HepG2 (cell line): ENCODE data around the gene PANK4. TPM values are rescaled to one million over a fixed set of nuclear protein-coding genes. Genes with fewer than 3 reads are reported as not detected.

Experiments
- ISL2 ChIP-seq: sonication (generic); formaldehyde crosslinking; IDR thresholded peaks from 2 replicates; pipeline ENCODE4 v1.5.0; 2020; ENCODE audit warnings: missing genetic modification reagents
- MAFK ChIP-seq, 2 experiments: IDR thresholded peaks in 1 of 2; conservative IDR thresholded peaks in 1 of 2; 2 replicates each; pipeline ENCODE4 v1.6.1; 2011; ENCODE audit warnings: improper control_type of control experiment in 2 of 2, low read length in 2 of 2
- MIXL1 ChIP-seq: IDR thresholded peaks from 2 replicates; pipeline ENCODE4 v1.6.1; 2016
- TOPORS ChIP-seq: sonication (generic); formaldehyde crosslinking; IDR thresholded peaks from 2 replicates; pipeline ENCODE4 v1.8.0; 2023; ENCODE audit warnings: mild to moderate bottlenecking, missing genetic modification reagents
- ZBTB20 ChIP-seq: sonication (generic); formaldehyde crosslinking; IDR thresholded peaks from 2 replicates; pipeline ENCODE4 v1.8.1; 2023; ENCODE audit warnings: missing genetic modification reagents, low read depth, mild to moderate bottlenecking, borderline replicate concordance
- ZKSCAN1 ChIP-seq: fragments of 150-350 bp; IDR thresholded peaks from 2 replicates; pipeline ENCODE4 v1.6.1; 2014; ENCODE audit warnings: low read length
- ZNF232 ChIP-seq: sonication (generic); formaldehyde crosslinking; IDR thresholded peaks from 2 replicates; pipeline ENCODE4 v1.4.0; 2020; ENCODE audit warnings: missing genetic modification reagents, borderline replicate concordance
- ZNF891 ChIP-seq: sonication (generic); formaldehyde crosslinking; IDR thresholded peaks from 2 replicates; pipeline ENCODE4 v1.5.0; 2020; ENCODE audit warnings: mild to moderate bottlenecking, missing genetic modification reagents
- polyA plus RNA-seq, 8 experiments: library from polyadenylated mRNA; depleted of rRNA in 3 of 8; stranded (reverse) in 7 of 8; unstranded in 1 of 8; fragments of >200 nt; fragmentation: Illumina TruSeq in 4 of 8; extraction: Trizol in 4 of 8; gene quantifications; 2 replicates each; pipeline versions ENCODE4 v1.2.1 to v1.2.3, GENCODE V29; 2011 to 2016; ENCODE audit warnings: low read depth in 4 of 8, missing spikeins in 1 of 8, mixed read lengths in 1 of 8; ENCODE audit not compliant: insufficient read depth in 1 of 8
- total RNA-seq, 5 experiments: library from RNA; depleted of rRNA; stranded (reverse); fragments of >200 nt; fragmentation: Illumina TruSeq; extraction: Trizol; gene quantifications; 2 replicates each; pipeline ENCODE4 v1.2.3, GENCODE V29; 2016; ENCODE audit warnings: low read depth in 1 of 5
- TF ChIP-seq, protein P1 (sequence below), 2 experiments: fragments of 450-650 bp in 1 of 2; sonication (generic) in 1 of 2; formaldehyde crosslinking in 1 of 2; IDR thresholded peaks; 2 replicates each; pipeline versions ENCODE4 v1.6.1 to v1.8.0; 2016 to 2022; ENCODE audit warnings: antibody characterized with exemption in 1 of 2, mild to moderate bottlenecking in 1 of 2, missing genetic modification reagents in 1 of 2
- TF ChIP-seq, protein P2 (sequence below): sonication (generic); formaldehyde crosslinking; IDR thresholded peaks from 2 replicates; pipeline ENCODE4 v1.5.1; 2020; ENCODE audit warnings: missing genetic modification reagents, mild to moderate bottlenecking, borderline replicate concordance
- TF ChIP-seq, protein P3 (sequence below): sonication (generic); formaldehyde crosslinking; IDR thresholded peaks from 2 replicates; pipeline ENCODE4 v1.4.0; 2020; ENCODE audit warnings: mild to moderate bottlenecking, missing genetic modification reagents
- TF ChIP-seq, protein P4 (sequence below): sonication (generic); formaldehyde crosslinking; IDR thresholded peaks from 2 replicates; pipeline ENCODE4 v1.4.0; 2020; ENCODE audit warnings: missing genetic modification reagents, borderline replicate concordance
- TF ChIP-seq, protein P5 (sequence below): sonication (generic); formaldehyde crosslinking; IDR thresholded peaks from 2 replicates; pipeline ENCODE4 v1.5.0; 2020; ENCODE audit warnings: mild to moderate bottlenecking, missing genetic modification reagents

Gene PANK4
- total and polyA plus RNA-seq, 2 of the 13 experiments (the other 11 are each of a cell fraction or from before 2014, with no cell fraction given) = 17.4 to 19.3 TPM

DNA sequence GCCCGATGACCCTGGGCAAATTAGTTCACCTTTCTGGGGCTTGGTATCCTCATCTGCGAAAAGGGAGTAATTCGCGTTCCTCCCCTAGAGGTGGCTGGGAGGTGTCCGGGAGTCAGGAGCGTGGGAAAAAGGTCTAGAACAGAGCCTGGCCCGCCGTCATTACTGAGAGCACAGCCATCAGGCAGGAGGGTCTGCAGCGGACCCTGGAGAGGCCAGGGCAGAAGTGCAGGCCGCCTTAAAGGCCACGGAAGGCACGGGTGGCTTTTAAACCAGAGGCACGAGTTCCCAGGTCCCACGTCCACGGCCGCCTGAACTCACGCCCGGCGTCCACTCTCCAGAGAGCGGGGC, 850 bp downstream of the PANK4 start (continued):
- peak; percentile 31; the same call in 1 of the 2 replicates for TF ChIP-seq ZBTB20
- 0 out of 2 replicates have a peak, but pooled peaks have one; percentile 41 for TF ChIP-seq ZNF891 (CRISPR knock-in tag)
- no peak for TF ChIP-seq ZNF232 (CRISPR knock-in tag)
- TF ChIP-seq, protein P1, sequence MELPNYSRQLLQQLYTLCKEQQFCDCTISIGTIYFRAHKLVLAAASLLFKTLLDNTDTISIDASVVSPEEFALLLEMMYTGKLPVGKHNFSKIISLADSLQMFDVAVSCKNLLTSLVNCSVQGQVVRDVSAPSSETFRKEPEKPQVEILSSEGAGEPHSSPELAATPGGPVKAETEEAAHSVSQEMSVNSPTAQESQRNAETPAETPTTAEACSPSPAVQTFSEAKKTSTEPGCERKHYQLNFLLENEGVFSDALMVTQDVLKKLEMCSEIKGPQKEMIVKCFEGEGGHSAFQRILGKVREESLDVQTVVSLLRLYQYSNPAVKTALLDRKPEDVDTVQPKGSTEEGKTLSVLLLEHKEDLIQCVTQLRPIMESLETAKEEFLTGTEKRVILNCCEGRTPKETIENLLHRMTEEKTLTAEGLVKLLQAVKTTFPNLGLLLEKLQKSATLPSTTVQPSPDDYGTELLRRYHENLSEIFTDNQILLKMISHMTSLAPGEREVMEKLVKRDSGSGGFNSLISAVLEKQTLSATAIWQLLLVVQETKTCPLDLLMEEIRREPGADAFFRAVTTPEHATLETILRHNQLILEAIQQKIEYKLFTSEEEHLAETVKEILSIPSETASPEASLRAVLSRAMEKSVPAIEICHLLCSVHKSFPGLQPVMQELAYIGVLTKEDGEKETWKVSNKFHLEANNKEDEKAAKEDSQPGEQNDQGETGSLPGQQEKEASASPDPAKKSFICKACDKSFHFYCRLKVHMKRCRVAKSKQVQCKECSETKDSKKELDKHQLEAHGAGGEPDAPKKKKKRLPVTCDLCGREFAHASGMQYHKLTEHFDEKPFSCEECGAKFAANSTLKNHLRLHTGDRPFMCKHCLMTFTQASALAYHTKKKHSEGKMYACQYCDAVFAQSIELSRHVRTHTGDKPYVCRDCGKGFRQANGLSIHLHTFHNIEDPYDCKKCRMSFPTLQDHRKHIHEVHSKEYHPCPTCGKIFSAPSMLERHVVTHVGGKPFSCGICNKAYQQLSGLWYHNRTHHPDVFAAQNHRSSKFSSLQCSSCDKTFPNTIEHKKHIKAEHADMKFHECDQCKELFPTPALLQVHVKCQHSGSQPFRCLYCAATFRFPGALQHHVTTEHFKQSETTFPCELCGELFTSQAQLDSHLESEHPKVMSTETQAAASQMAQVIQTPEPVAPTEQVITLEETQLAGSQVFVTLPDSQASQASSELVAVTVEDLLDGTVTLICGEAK (IDR thresholded peaks at IDR 0.05) = no peak
- TF ChIP-seq, protein P1 (CRISPR knock-in tag; IDR thresholded peaks at IDR 0.05) = peak; percentile 8; the same call in 1 of the 2 replicates
- TF ChIP-seq MAFK (conservative IDR thresholded peaks at IDR 0.05 in 1 of 2, IDR thresholded peaks at IDR 0.05 in 1 of 2; ENCODE audit: low read length in 2 of 2) = no peak
- TF ChIP-seq, protein P2, sequence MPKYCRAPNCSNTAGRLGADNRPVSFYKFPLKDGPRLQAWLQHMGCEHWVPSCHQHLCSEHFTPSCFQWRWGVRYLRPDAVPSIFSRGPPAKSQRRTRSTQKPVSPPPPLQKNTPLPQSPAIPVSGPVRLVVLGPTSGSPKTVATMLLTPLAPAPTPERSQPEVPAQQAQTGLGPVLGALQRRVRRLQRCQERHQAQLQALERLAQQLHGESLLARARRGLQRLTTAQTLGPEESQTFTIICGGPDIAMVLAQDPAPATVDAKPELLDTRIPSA (CRISPR knock-in tag) = no peak
- TF ChIP-seq, protein P3, sequence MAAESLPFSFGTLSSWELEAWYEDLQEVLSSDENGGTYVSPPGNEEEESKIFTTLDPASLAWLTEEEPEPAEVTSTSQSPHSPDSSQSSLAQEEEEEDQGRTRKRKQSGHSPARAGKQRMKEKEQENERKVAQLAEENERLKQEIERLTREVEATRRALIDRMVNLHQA (CRISPR knock-in tag) = no peak
- TF ChIP-seq TOPORS = no peak
- TF ChIP-seq, protein P4, sequence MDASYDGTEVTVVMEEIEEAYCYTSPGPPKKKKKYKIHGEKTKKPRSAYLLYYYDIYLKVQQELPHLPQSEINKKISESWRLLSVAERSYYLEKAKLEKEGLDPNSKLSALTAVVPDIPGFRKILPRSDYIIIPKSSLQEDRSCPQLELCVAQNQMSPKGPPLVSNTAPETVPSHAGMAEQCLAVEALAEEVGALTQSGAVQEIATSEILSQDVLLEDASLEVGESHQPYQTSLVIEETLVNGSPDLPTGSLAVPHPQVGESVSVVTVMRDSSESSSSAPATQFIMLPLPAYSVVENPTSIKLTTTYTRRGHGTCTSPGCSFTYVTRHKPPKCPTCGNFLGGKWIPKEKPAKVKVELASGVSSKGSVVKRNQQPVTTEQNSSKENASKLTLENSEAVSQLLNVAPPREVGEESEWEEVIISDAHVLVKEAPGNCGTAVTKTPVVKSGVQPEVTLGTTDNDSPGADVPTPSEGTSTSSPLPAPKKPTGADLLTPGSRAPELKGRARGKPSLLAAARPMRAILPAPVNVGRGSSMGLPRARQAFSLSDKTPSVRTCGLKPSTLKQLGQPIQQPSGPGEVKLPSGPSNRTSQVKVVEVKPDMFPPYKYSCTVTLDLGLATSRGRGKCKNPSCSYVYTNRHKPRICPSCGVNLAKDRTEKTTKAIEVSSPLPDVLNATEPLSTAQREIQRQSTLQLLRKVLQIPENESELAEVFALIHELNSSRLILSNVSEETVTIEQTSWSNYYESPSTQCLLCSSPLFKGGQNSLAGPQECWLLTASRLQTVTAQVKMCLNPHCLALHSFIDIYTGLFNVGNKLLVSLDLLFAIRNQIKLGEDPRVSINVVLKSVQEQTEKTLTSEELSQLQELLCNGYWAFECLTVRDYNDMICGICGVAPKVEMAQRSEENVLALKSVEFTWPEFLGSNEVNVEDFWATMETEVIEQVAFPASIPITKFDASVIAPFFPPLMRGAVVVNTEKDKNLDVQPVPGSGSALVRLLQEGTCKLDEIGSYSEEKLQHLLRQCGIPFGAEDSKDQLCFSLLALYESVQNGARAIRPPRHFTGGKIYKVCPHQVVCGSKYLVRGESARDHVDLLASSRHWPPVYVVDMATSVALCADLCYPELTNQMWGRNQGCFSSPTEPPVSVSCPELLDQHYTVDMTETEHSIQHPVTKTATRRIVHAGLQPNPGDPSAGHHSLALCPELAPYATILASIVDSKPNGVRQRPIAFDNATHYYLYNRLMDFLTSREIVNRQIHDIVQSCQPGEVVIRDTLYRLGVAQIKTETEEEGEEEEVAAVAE (CRISPR knock-in tag) = no peak
- TF ChIP-seq MIXL1 = no peak
- no peak for TF ChIP-seq ISL2 (CRISPR knock-in tag)
- no peak for TF ChIP-seq ZKSCAN1
- TF ChIP-seq, protein P5, sequence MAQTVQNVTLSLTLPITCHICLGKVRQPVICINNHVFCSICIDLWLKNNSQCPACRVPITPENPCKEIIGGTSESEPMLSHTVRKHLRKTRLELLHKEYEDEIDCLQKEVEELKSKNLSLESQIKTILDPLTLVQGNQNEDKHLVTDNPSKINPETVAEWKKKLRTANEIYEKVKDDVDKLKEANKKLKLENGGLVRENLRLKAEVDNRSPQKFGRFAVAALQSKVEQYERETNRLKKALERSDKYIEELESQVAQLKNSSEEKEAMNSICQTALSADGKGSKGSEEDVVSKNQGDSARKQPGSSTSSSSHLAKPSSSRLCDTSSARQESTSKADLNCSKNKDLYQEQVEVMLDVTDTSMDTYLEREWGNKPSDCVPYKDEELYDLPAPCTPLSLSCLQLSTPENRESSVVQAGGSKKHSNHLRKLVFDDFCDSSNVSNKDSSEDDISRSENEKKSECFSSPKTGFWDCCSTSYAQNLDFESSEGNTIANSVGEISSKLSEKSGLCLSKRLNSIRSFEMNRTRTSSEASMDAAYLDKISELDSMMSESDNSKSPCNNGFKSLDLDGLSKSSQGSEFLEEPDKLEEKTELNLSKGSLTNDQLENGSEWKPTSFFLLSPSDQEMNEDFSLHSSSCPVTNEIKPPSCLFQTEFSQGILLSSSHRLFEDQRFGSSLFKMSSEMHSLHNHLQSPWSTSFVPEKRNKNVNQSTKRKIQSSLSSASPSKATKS (CRISPR knock-in tag) = no peak
